ENCODE measurements around the gene KSR1.

KSR1 gene

GRCh38 chr17:27668488-27668823 is 212.2 kb downstream of the KSR1 start:
- H3K27ac ChIP-seq, result no peak overlapping the region
- no peak overlapping the region for H3K4me3 ChIP-seq (IDR thresholded peaks at IDR 0.05; ENCODE audit: insufficient read depth, low read depth, low read length)
- H3K79me2 ChIP-seq (ENCODE audit: insufficient read depth, low read depth), result no peaks in the 10 kb centered on the region
- TF ChIP-seq CTCF (conservative IDR thresholded peaks at IDR 0.05; ENCODE audit: low read depth, low read length), result no peak
- no peak overlapping the region for H3K4me2 ChIP-seq
- H3K4me1 ChIP-seq (ENCODE audit: low read depth, poor library complexity, severe bottlenecking), result no peaks in the 10 kb centered on the region
- H2AFZ ChIP-seq (ENCODE audit: low read depth), result no peak overlapping the region
- H3K9ac ChIP-seq, result no peak overlapping the region
- H3K36me3 ChIP-seq (ENCODE audit: insufficient read depth), result no peaks in the 10 kb centered on the region
- H3K27me3 ChIP-seq (ENCODE audit: insufficient read depth, low read depth), result no peaks in the 10 kb centered on the region
- no peaks in the 10 kb centered on the region for H4K20me1 ChIP-seq (ENCODE audit: insufficient read depth)

GRCh38 chr17:27669136-27669535 is 212.9 kb downstream of the KSR1 start:
- H3K79me2 ChIP-seq (ENCODE audit: insufficient read depth, low read depth), result no peaks in the 10 kb centered on the region
- no peak overlapping the region for H3K9ac ChIP-seq
- no peaks in the 10 kb centered on the region for H4K20me1 ChIP-seq (ENCODE audit: insufficient read depth)
- no peaks in the 10 kb centered on the region for H3K36me3 ChIP-seq (ENCODE audit: insufficient read depth)
- no peaks in the 10 kb centered on the region for H3K27me3 ChIP-seq (ENCODE audit: insufficient read depth, low read depth)
- H3K27ac ChIP-seq, result no peak overlapping the region
- no peak for TF ChIP-seq CTCF (conservative IDR thresholded peaks at IDR 0.05; ENCODE audit: low read depth, low read length)
- H3K4me3 ChIP-seq (IDR thresholded peaks at IDR 0.05; ENCODE audit: insufficient read depth, low read depth, low read length), result no peak overlapping the region
- H3K4me2 ChIP-seq, result no peak overlapping the region
- H3K4me1 ChIP-seq (ENCODE audit: low read depth, poor library complexity, severe bottlenecking), result no peaks in the 10 kb centered on the region
- H2AFZ ChIP-seq (ENCODE audit: low read depth), result no peak overlapping the region

- H3K4me1 ChIP-seq (ENCODE audit: low read depth, poor library complexity, severe bottlenecking), result no peaks in the 10 kb centered on the region
- H3K4me3 ChIP-seq (IDR thresholded peaks at IDR 0.05; ENCODE audit: insufficient read depth, low read depth, low read length), result no peak overlapping the region
- no peak overlapping the region for H2AFZ ChIP-seq (ENCODE audit: low read depth)
- H4K20me1 ChIP-seq (ENCODE audit: insufficient read depth), result no peaks in the 10 kb centered on the region
- no peak for TF ChIP-seq CTCF (conservative IDR thresholded peaks at IDR 0.05; ENCODE audit: low read depth, low read length)
- H3K9ac ChIP-seq, result no peak overlapping the region
- H3K27ac ChIP-seq, result no peak overlapping the region
- no peaks in the 10 kb centered on the region for H3K27me3 ChIP-seq (ENCODE audit: insufficient read depth, low read depth)
- no peak overlapping the region for H3K4me2 ChIP-seq
- no peaks in the 10 kb centered on the region for H3K36me3 ChIP-seq (ENCODE audit: insufficient read depth)
- H3K79me2 ChIP-seq (ENCODE audit: insufficient read depth, low read depth), result no peaks in the 10 kb centered on the region
These were observed 213.6 kb downstream of the KSR1 start for GRCh38 chr17:27669850-27670249.

GRCh38 chr17:27670791-27671590 is 214.7 kb downstream of the KSR1 start:
- Histone ChIP-seq H3K4me3 (IDR thresholded peaks at IDR 0.05; ENCODE audit: insufficient read depth, low read depth, low read length) (no peak overlapping the region), H3K4me1 (ENCODE audit: low read depth, poor library complexity, severe bottlenecking) (no peaks in the 10 kb centered on the region), H3K9ac (no peak overlapping the region), H3K27me3 (ENCODE audit: insufficient read depth, low read depth) (no peaks in the 10 kb centered on the region), H3K79me2 (ENCODE audit: insufficient read depth, low read depth) (no peaks in the 10 kb centered on the region), H3K27ac (no peak overlapping the region), H4K20me1 (ENCODE audit: insufficient read depth) (no peaks in the 10 kb centered on the region), H3K4me2 (no peak overlapping the region), H2AFZ (ENCODE audit: low read depth) (no peak overlapping the region), H3K36me3 (ENCODE audit: insufficient read depth) (no peaks in the 10 kb centered on the region)
- no peak for TF ChIP-seq CTCF (conservative IDR thresholded peaks at IDR 0.05; ENCODE audit: low read depth, low read length)
